ENCODE data around the gene RPS14.

Gene RPS14

DNA sequence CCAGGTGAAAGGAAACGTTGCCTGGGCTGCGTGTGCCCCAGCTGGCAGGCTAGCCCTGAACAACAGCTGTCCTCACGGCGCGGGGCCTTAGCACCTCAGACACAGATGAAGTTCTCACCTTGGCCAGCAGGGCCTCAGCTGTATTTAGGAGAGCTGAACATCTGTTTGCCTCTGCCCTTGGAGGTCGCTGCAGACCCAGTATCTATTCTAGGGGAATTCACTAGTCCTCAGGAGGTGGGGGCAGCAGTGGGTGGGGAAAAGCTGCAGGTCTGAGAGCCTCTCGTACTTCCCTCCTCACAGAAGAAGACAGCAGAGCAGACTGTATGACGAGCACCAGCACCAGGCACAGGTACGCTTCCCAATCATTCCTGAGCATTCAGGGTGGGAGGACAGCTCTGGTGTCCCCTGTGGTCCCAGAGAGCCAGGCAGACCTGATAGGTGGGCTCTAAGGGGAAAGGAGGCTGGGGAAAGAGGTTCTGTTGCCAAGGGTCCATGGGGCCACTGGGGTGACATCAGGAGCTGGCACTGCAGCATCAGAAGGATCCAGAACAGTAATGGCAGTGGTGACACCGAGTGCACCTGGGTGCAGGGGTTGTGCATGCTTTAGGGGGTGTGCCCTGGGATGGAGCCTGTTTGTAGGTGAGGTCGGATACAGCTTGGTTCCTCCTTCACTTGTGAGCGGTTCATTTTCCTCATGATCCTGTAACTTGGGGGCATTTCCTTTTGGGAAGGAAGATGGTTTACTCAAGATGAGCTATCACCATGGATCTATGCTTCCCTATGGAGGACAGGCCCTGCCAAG, 50.6 kb downstream of the RPS14 start:
- peak in 1 of 6 experiments; percentile 18 for DNase-seq

DNA sequence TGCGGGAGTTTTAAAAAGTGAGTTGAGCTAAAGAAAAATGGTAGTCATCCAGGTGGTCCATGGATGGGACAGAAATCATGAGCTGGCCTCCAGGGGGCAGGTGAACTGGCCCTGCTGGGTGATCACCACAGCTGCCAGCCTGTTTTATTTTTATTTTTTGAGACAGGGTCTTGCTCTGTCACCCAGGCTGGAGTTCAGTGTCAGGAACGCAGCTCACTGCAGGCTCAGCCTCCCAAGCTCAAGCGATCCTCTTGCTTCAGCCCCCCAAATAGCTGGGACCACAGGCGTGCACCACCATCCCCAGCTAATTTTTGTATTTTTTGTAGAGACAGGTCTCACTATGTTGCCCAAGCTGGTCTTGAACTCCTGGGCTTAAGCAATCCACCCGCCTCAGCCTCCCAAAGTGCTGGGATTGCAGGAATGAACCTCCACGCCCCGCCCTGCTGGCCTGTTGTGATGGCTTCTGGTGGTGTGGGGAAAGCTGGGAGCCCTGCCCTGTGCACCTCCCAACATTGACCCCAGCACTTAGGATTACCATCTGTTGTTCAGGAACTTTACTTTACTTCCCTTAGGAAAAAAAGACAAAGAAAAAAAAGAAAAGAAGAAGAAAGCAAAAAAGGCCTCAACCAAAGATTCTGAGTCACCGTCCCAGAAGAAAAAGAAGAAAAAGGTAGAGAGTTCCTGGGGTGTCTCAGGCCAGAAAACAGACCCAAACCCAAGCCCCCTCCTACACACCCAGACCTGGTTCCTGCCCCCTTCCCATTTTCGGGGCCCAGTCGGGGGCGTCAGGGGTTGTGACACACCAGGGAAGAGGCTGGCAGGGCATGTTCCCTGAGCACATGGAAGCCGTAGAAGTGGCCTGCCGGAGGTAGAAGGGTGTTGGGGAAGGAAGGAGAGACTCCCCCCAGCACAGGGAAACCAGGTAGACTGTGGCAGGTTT, 51.5 kb downstream of the RPS14 start:
- DNase-seq, result no peak

DNA sequence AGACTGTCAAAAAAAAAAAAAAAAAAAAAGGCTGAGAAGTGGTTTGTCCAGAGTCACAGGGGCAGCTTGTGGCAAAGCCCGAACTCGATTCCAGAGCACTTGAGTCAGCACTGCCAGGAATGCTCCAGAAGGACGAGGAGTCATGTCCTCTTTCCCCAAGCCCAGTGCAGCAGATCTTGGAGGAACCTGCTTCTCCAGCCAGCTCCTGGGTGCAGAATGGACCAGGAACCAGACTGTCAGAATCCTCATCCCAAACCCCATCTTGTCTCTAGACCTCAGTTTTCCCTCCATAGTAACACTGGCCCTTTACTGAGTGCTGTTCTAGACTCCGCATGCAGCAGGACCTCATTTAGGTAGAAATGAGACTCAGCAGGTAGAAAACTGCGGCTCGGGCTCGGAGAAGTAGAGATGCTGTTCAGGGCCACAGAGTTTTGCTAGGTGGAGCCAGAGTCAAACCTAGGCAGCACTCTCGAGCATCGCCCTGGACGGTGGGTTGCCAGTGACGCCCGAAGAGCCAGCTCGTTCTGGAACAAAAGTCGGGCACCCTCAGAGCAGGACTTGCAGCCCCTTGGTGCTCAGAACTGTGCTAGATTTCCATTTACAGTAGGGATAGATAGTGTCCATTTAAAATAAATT, 52.3 kb downstream of the RPS14 start:
- DNase-seq, result no peak

DNA sequence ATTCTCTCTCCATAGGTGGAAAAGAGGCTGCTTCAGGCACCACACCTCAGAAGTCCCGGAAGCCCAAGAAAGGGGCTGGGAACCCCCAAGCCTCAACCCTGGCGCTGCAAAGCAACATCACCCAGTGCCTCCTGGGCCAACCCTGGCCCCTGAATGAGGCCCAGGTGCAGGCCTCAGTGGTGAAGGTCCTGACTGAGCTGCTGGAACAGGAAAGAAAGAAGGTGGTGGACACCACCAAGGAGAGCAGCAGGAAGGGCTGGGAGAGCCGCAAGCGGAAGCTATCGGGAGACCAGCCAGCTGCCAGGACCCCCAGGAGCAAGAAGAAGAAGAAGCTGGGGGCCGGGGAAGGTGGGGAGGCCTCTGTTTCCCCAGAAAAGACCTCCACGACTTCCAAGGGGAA, 53.3 kb downstream of the RPS14 start:
- DNase-seq, result no peak

DNA sequence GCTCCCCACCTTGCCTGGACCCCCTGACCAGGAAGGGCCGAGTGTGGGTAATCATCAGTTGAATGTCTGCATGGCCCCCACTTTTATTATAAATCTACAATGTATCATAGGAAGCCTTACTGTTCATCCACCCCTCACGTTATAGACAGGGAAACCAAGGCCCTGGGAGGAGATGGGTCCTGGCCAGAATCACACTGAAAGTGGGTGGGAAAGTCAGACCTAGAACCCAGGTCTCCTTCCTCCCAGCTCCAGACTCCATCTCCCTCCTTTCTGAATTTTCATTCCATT, 53.9 kb downstream of the RPS14 start:
- DNase-seq, result no peak

DNA sequence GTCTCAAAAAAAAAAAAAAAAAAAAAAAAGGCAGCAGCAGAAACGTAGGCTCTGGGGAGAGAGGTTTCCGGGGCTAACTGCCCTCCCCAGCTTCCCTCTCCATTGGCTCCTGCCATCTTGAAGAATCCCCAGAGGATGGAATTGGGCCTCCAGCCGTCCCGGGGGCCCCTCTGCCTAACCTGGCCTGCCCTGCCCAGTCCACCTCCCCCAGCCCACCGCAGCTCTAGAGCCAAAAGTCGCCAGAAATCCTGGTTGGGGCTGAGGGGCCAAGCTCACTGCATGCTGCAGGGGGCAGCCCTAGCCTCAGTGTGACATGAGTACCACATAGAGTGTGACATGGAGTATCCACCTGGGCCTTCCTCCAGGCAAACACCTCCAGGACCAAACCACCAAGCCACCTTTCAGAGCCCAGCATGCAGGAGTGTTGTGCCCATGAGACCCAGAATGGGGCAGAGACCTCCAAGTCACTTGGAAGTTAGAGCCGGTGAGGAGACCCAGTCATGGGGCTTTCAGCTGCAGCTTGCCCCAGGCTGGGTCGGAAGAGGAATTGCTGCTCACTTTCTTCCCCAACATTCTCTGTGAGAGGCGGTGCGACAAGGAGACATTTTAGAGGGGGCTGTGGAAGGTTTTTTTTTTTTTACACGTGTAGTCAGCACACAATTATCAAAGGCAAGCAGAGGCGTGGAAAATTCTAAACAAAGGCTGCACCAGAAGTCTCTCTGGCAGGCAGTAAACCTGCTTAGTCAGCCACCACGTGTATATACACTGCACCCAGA, 54.4 kb downstream of the RPS14 start:
- peak in 1 of 6 experiments; percentile 6 for DNase-seq

DNA sequence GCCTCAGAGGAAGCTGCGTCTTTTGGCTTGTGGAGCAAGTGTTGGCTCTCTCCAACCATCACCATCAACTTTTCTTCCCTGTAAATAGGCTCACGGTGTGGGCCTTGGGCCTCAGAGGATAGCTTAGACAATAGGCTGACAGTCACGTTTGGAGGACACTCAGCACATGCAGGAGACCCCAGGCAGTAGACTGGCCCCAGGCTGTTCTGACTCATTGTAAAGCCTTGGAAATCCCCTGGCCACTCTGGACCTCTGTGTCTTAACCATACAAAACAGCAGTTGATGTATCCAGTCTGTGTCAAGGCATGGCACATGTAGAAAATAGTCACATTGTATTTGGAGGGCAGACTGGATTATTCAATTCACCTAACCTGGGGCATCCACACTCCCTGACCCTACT, 55.4 kb downstream of the RPS14 start:
- DNase-seq, result no peak

DNA sequence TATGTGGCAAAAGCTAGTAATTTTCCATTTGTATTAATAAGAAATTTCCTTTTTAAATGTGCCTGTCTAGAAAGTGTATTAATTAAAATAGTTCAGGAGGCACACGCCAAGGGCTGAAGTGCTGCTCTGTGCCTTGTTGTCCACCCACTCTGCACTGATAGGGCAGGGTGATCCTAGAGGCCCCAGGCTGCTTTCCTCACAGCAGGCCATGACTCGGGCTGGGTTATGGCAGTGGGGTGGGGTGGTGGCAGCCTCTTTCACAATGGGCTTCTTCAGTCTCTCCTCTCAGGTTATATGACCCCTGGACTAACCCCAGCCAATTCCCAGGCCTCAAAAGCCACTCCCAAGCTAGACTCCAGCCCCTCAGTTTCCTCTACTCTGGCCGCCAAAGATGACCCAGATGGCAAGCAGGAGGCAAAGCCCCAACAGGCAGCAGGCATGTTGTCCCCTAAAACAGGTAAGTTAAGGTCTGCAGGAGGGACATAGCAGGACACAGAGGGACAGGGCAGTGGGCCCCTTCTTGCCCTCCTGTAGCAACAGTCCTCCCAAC, 56.4 kb downstream of the RPS14 start:
- no peak for DNase-seq

DNA sequence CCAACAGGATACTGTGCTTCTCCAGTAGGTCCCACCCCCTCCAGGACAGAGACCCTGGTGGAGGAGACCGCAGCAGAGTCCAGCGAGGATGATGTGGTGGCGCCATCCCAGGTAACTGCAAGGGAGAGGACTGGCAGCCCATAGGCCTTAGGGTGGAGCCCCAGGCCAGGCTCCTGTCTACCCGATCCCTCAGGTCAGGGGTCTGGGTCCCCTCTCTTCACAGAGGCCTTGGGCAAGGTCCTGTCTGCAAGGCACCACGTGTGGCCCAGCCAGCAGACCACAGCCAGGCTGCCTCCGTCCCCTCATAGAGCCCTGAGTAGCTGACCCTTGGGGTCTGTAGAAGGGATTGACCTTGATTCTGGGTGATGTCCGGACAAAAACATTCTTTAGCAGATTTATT, 56.9 kb downstream of the RPS14 start:
- no peak for DNase-seq
